Esophagus muscularis mucosa (tissue), 3 donors: ENCODE measurements around the gene WBP11.

Source experiments
- CTCF ChIP-seq, 3 experiments: fragments of 200-600 bp in 2 of 3; fragments of 450-650 bp in 1 of 3; sonication (generic) in 2 of 3; IDR thresholded peaks; one replicate each; pipeline ENCODE4 v1.5.1; 2017 to 2019; ENCODE audit warnings: antibody characterized with exemption in 3 of 3, mild to moderate bottlenecking in 2 of 3, moderate library complexity in 1 of 3
- POLR2AphosphoS5 ChIP-seq, 2 donors: sonication (generic); formaldehyde crosslinking; IDR thresholded peaks; one replicate each; pipeline ENCODE4 v1.6.1; 2017; ENCODE audit warnings: antibody characterized with exemption in 2 of 2

DNA sequence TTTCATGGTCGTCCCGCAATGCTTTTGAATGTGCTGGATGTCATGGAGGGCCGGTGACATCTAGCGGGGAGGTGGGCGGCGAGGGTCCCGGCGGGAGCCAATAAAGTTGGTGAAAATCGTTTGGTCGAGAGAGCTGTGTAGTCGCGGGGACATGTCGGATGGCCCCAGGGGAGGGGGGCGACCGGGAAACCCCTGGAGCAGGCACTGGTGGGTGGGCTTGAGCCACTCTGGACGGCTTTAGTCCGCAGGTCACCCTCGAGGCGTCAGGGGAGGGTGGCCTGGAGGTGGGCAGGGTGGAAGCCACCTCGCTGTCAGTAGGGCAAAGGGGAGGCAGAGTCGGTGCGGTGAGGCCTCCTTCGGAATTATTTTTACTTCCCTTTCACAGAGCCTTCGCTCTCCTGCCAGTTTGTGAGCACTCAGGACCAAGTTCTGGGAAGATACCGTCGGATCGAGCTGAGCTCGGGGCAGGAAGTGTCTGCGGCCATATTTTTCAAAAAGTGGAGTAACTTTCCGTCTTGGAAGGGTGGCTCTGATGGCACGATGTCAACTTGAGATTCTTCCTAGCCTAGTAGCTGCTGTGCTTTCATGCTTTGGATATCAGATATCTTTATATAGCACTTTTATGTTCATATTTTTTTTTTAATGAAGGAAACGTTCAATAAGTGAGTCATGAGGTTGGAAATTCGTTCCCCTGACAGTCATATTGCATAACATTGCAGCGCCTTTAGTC lies 28.2 kb downstream of the WBP11 start:
- TF ChIP-seq POLR2AphosphoS5 (IDR thresholded peaks at IDR 0.05) (peak; percentile 32 to 55), CTCF (IDR thresholded peaks at IDR 0.05) (no peak)
